Testis (tissue), 3 donors: ENCODE results near the gene MYL11. TPM values are rescaled to one million over a fixed set of nuclear protein-coding genes. Genes with fewer than 3 reads are reported as not detected.

Experiments used
- DNase-seq: peaks from one replicate; pipeline ENCODE4 v3.0.0-alpha.2; 2019
- H3K27ac ChIP-seq, 2 donors: fragments of 200-600 bp; sonication (generic); one replicate each; pipeline ENCODE4 v1.5.1; 2019
- H3K27me3 ChIP-seq: fragments of 200-600 bp; sonication (generic); one replicate; pipeline ENCODE4 v1.5.1; 2019
- H3K36me3 ChIP-seq: fragments of 200-600 bp; sonication (generic); one replicate; pipeline ENCODE4 v1.5.1; 2017; ENCODE audit warnings: low read depth; ENCODE audit errors: missing control alignments
- H3K4me1 ChIP-seq: fragments of 200-600 bp; sonication (generic); one replicate; pipeline ENCODE4 v1.5.1; 2019
- H3K4me3 ChIP-seq, 2 donors: fragments of 200-600 bp; sonication (generic); one replicate each; pipeline ENCODE4 v1.5.1; 2017 to 2019
- H3K9me3 ChIP-seq: fragments of 200-600 bp; sonication (generic); one replicate; pipeline ENCODE4 v1.5.1; 2017
- POLR2A ChIP-seq: fragments of 450-650 bp; IDR thresholded peaks from one replicate; pipeline ENCODE4 v1.6.1; 2017; ENCODE audit warnings: antibody characterized with exemption, mild to moderate bottlenecking, moderate library complexity
- WGBS, 2 donors: methylation state at CpG; one replicate each; pipeline ENCODE4 v1.1.5; 2018; 5-methylcytosine and 5-hydroxymethylcytosine counted together
- intact Hi-C: fragments of 100-400 bp; cut with DNase I; formaldehyde crosslinking; loops from one replicate; pipeline ENCODE4 v1.15.1; 2023; ENCODE audit warnings: low total_unique reads
- polyA plus RNA-seq: library from polyadenylated mRNA; stranded (reverse); fragments of 350-450 nt; fragmentation: Illumina TruSeq; extraction: RNeasy Lipid Tissue Mini Kit (QIAGEN cat#74804); gene quantifications from one replicate; pipeline ENCODE4 v1.2.3, GENCODE V29; 2014; ENCODE audit warnings: low read depth, low replicate concordance; ENCODE audit not compliant: insufficient read depth
- total RNA-seq, 2 donors: library from RNA; depleted of rRNA; stranded (reverse); fragments of >200 nt; gene quantifications; one replicate each; pipeline ENCODE4 v1.2.3, GENCODE V29; 2016
- TF ChIP-seq, protein P1 (sequence below), 3 experiments: fragments of 450-650 bp in 2 of 3; fragments of 200-600 bp in 1 of 3; sonication (generic) in 1 of 3; IDR thresholded peaks; one replicate each; pipeline ENCODE4 v1.5.1; 2016 to 2019; ENCODE audit warnings: antibody characterized with exemption in 3 of 3, mild to moderate bottlenecking in 2 of 3, moderate library complexity in 1 of 3

Gene MYL11
- total and polyA plus RNA-seq, 3 donors from 2014 or later = 2.5 to 18.5 (median 4.2) TPM

DNA sequence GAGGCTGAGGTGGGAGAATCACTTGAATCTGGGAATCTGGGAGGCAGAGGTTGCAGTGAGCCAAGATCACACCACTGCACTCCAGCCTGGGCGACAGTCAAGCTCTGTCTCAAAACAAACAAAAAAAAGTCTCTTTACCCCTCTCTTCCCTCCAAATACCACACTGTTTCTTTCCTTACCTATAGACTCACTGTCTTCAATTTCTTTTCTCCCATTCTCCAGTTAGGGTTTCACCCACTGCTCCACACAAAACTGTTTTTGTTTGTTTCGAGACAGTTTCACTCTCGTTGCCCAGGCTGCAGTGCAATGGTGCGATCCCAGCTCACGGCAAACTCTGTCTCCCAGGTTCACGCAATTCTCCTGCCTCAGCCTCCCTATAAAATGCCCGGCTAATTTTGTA, 13.4 kb upstream of the MYL11 start:
- H3K27me3 ChIP-seq = no peaks in the 10 kb centered on the region
- intact Hi-C loops = no loop called here
- H3K9me3 ChIP-seq = no peaks in the 10 kb centered on the region
- DNase-seq = no peak
- no peak overlapping the region for H3K4me3 ChIP-seq
- no peak for TF ChIP-seq POLR2A
- TF ChIP-seq, protein P1, sequence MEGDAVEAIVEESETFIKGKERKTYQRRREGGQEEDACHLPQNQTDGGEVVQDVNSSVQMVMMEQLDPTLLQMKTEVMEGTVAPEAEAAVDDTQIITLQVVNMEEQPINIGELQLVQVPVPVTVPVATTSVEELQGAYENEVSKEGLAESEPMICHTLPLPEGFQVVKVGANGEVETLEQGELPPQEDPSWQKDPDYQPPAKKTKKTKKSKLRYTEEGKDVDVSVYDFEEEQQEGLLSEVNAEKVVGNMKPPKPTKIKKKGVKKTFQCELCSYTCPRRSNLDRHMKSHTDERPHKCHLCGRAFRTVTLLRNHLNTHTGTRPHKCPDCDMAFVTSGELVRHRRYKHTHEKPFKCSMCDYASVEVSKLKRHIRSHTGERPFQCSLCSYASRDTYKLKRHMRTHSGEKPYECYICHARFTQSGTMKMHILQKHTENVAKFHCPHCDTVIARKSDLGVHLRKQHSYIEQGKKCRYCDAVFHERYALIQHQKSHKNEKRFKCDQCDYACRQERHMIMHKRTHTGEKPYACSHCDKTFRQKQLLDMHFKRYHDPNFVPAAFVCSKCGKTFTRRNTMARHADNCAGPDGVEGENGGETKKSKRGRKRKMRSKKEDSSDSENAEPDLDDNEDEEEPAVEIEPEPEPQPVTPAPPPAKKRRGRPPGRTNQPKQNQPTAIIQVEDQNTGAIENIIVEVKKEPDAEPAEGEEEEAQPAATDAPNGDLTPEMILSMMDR (IDR thresholded peaks at IDR 0.05) = no peak
- H3K4me1 ChIP-seq = peaks cover 6% of the 10 kb centered on the region
- WGBS, 2 donors = 91 to 93% methylated on average over 7 of the region's 7 CpGs
- no peaks in the 10 kb centered on the region for H3K36me3 ChIP-seq
- H3K27ac ChIP-seq = no peak overlapping the region

DNA sequence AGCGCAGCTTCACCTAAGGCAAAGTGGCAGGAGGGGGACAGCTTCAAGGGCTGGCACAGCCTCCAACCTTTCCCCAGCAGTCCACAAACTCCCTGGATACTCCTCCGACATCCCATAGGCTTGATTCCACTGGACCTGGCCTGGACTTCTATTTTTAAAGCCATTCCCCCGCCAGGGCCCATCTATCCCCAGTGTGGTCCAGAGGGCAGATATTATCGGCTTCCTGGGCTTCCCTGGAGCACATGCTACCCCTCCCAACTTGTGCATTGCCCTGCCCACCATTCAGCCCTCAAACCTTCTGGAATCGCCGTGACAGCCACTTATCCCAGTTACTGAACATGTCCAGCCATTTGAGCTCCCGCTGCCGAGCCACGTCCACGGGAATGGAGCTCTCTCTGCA, 9.4 kb upstream of the MYL11 start:
- no peaks in the 10 kb centered on the region for H3K27me3 ChIP-seq
- peaks cover 21% of the 10 kb centered on the region for H3K4me1 ChIP-seq
- no peaks in the 10 kb centered on the region for H3K36me3 ChIP-seq
- no peak for DNase-seq
- no peak overlapping the region for H3K4me3 ChIP-seq
- WGBS, 2 donors = 78 to 81% methylated on average over 10 of the region's 10 CpGs
- no peaks in the 10 kb centered on the region for H3K9me3 ChIP-seq
- intact Hi-C loops = no loop called here
- TF ChIP-seq POLR2A = no peak
- TF ChIP-seq, protein P1 (IDR thresholded peaks at IDR 0.05) = no peak
- H3K27ac ChIP-seq = no peak overlapping the region

DNA sequence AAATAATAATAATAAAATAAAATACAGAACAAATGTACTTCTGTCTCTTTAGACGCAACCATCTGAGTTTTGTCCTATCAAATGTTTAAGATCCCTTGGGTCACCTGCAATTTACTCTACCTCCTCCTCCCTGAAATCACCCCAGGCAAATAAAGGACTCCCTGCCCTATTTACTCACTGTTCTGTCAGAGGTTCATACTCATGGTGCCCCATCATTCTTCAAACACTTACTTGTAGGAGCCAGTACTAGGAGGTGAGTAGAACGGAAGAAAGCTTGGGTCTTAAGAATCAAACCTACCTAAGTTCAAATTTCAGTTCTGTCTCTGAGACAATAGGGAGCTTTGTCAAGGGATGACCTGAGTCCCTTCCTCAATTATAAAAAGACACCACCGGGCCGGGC, 8.1 kb upstream of the MYL11 start:
- Histone ChIP-seq H3K9me3 (no peaks in the 10 kb centered on the region), H3K4me1 (peaks cover 25% of the 10 kb centered on the region), H3K27me3 (no peaks in the 10 kb centered on the region), H3K4me3 (no peak overlapping the region), H3K27ac (no peak overlapping the region), H3K36me3 (no peaks in the 10 kb centered on the region)
- 87 to 89% methylated on average over 4 of the region's 4 CpGs for WGBS, 2 donors
- no peak for TF ChIP-seq POLR2A
- TF ChIP-seq, protein P1 (IDR thresholded peaks at IDR 0.05) = no peak
- no peak for DNase-seq
- intact Hi-C loops = no loop called here

GRCh38 chr16:30367349-30368009, 7.1 kb upstream of the MYL11 start:
- H3K9me3 ChIP-seq = no peaks in the 10 kb centered on the region
- no peaks in the 10 kb centered on the region for H3K36me3 ChIP-seq
- H3K4me1 ChIP-seq = peaks cover 26% of the 10 kb centered on the region
- H3K4me3 ChIP-seq = no peak overlapping the region
- no peak overlapping the region for H3K27ac ChIP-seq
- no peak for TF ChIP-seq POLR2A
- TF ChIP-seq, protein P1 (IDR thresholded peaks at IDR 0.05) = no peak
- H3K27me3 ChIP-seq = no peaks in the 10 kb centered on the region
- intact Hi-C loops = no loop called here
- 68 to 74% methylated on average over 10 of the region's 10 CpGs for WGBS, 2 donors
- no peak for DNase-seq
